NCI-H748 (cell line): ENCODE results near the gene DMRTC2.
"Not testable (repeated sequence)": the region's sequence is repeated elsewhere in the genome, so short reads cannot be mapped to it uniquely, and the experiment has no call there.

Source experiments
- DNase-seq: peaks from one replicate; lab custom pipeline; 2025; ENCODE audit not compliant: unreplicated experiment; lab: John Stamatoyannopoulos, UW

DMRTC2 gene

DNA sequence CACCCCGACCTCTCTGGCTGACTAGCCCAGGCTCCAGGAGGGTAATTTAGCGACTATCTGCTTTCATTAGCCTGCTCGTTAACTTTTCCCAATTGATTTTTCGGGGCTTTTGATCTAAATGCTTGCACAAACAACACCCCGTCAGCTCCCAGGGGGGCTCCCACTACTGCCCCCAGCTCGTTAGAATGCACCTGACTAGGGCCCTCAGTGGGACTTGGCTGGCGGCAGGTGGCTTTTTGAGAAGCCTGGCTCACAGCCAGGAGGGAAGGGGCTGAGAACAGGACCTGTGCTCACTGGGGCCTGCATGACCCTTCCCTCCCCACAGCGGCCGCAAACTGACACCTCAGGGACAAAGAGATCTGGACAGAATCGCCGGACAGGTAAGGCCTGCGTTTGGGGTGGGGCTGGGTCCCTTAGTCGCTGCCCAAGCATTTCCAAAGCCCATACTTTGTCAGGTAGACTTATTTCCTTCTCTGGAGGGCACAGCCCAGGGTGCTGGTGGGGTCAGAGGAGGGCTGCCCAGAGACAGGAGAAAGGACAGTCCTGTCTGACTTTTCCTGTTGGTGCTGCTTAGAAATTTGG lies 24.6 kb downstream of the DMRTC2 start:
- DNase-seq: peak; percentile 50

DNA sequence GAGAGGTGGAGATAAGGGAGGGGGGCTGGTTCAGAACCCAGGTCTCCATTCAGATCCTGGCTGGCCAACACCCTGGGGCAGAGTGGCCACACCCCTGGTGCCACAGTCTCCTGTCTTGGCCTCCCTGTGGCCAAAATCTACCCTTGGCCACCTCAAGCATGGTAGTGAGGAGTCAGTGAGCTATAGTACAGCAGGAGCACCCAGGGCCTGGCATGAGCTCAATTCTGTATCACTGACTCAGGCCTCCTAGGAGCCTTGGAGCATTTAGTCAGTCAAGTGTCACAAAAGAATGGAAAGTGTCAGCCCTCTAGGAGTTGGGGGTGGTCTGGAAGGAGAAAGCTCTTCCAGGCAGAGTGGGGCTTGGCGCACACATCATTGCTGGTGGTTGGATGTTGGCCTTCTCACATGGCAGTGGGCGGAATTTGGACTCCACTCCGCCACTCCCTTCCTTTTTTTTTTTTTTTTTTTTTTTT lies 25.6 kb downstream of the DMRTC2 start:
- DNase-seq: no peak

DNA sequence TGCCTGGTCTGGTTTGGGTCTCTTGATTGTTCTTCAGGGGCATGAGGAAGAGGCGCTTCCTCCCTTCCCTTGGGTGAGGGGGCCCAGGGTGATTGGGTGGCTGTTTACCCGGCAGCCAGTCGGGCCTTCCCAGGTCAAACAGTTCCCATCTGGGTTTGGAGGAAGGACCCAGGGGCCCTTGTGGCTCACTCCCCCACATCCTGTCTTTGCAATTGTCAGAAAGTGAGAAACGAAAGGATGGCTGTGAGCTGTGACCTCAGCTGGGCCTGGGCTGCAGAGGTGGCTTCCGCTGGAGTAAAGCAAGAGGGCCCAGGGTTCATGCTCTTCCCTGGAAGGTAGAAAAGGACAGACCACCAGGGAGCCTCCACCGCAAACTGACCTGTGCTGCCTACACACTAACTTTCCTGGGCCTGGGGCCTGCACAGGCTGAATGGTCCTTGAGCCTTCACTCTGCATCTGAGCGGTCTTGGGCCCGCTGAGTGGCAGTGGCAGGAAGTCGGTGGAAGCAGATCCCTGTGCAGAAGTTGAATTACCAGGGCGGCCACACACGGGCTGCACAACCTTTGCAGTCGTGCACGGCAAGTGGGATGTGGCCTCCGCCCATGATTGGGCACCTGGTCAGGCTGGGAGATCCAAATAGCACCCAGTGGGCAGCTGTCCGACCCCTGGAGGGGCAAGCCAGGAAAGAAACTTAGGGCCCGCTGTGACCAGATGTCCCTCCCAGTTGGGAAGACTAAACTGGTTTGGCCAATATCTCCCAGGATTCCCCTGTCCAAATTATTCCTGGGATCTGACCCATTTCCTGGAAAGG lies 26.9 kb downstream of the DMRTC2 start:
- DNase-seq: no peak

DNA sequence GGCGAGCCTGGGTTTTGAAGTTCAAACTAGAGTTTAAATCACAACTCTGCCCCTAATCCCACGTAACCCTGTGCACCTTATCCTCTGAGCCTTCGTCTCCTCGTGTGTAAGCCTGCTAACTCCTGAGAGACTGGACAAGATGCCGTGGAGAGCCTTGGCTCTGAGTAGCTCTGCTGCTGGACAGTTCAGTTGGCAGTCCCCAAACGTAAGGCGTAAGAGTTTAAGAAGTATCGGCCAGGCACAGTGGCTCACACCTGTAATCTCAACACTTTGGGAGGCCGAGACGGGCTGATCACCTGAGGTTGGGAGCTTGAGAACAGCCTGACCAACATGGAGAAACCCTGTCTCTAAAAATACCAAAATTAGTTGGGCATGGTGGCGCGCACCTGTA lies 27.5 kb downstream of the DMRTC2 start:
- no peak for DNase-seq

DNA sequence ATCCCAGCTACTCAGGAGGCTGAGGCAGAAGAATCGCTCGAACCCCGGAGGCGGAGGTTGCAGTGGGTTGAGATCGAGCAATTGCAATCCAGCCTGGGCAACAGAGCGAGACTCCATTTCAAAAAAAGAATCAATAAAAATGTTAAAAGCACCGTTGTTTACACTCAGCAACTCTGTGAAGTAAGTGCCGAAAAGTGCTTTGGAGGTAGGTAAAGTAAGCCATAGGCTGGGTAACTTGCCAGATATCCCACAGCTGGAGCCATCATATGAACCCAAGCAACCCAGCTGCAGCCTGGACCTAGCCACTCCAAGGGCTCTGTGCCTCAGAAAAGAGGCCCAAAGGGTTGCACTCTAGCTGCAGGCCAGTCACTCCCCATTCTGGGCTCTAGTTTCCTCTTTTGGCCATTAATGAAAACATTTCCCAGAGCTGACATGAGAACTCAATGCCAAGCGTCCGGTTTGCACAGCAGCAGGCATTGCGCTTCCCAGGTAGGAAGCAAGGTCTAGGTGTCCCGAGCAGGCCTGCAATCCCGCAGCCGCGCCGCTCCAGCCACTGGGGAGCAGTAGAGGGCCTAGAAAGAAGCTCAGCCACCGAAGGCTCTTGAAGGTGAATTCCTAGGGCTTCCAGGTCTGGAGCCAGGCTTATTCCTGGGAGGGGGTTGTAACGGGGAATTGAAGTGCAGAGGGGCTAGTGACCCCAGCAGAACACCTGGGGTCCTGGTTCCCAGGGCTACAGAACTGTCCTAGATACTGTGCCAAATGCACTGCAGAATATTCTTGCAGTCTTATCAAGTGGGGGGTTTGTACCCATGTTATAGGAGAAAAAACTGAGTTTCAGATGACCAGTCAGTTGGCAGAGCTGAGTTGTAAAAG lies 28.2 kb downstream of the DMRTC2 start:
- peak; percentile 85 for DNase-seq

DNA sequence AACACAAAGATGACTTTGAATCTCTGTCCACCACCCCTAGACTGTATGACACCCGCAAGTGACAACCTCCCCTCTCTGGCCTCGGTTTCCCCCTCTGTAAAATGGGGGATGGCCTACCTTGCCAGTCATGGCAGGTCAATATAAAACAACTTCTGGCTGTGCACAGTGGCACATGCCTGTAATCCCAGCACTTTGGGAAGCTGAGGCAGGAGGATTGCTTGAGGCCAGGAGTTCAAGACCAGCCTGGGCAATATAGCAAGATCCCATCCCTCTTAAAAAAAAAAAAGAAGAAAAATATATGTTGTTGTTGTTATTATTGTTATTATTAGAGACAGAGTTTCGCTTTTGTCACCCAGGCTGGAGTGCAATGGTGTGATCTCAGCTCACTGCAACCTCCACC lies 31.1 kb downstream of the DMRTC2 start:
- DNase-seq: not testable (repeated sequence)

DNA sequence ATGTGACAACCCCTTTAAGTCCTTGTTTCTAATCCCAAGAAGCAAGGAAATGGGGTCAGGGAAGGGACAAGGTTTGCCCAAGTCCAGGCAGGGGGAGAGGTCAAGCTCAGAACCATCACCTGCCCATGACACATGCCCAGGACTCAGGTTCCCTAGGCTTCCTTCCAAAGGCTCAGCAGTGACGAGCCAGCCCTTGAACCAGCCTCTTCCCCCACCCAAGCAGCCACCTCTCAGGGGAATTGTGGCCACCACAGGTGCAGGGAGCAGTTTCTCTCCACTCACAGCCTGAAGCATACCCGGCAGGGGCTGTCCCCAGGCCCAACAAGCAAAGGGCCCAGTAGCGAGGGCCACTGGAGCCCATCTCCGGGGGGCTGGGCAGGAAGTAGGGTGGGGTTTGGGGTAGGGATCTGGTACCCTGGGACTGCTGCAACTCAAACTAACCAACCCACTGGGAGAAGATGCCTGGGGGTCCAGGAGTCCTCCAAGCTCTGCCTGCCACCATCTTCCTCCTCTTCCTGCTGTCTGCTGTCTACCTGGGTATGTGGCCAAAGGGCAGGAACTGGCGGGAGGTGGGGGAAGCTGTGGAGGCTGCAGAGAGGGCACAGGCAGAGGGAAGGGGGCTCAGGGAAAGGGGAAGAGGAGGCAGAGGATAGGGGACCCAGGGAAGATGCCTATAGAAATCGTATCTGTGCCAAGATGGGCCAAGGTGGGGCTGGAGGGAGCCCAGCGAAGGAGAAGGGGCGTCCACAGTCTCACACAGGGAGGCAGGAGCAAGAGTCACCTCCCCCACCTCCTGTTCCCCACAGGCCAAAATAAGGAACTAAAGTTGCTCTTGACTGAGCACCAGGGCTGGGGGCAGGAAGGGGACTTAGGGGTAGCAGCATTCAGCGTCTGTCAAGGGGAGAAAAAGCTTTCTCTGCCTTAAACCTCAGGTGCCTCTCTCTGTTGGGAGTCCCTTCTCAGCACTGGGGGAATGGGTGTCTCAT lies 32.3 kb downstream of the DMRTC2 start, which contains the start of gene CD79A:
Gene CD79A, plus strand, starts transcription at position 433 of the 986 bp plus-strand sequence. Its CDS starts 26 bp downstream, at position 459.
- DNase-seq: no peak

DNA sequence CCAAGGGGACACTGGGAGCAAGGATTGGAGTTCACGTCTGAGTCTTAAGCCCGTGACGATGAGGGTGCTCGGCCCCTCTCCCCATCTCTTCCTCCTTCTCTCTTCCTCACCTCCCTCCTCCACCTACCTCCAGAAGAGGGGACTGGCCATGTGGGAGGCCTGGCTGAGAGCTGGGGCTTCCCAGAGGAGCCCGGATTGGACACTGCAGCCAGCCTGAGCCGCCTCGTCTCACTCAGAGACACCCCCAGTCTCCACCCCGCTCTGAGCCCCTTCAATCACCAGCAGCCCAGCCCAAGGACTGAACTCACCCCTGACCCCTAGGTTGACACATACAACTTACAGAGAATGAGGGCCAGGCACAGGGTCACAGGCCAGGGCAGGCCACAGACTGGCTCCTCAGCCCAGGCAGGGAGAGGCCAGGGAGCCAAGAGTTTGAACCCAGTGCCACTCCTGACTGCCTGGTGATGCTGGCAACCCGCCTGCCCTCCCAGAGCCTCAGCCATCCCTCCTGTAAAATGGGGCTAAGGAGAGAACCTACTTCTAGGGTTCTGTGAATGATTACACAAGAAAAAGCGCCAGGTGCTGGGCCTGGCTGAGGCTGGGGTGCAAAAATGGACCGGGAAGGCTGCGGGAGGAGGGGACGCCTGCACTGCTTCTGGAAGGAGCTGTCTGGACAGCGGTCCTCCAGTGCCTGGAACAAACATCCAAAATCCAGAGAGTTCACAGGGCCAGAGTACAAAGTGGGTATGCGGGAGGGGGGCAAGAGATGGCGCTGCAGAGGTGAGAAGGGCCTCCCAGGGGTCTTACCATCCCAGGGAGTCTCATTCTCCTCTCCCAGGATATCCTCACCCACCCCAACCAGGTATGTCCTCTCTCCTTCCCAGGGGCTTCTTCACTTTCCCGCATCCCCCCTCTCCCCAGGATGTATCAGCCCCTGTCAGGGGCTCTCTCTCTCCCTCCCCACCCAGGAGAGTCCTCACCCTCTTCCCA lies 33.4 kb downstream of the DMRTC2 start:
- no peak for DNase-seq

DNA sequence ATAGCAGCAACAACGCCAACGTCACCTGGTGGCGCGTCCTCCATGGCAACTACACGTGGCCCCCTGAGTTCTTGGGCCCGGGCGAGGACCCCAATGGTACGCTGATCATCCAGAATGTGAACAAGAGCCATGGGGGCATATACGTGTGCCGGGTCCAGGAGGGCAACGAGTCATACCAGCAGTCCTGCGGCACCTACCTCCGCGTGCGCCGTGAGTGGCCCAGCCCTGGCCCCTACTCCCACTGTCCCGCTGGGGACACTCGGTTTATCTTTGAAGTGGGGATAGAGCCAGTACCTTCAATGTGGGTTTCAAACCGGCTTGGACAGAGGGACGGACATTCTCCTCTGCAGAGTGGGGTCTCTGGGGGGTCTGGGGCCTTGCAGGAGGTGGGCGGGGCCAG lies 34.2 kb downstream of the DMRTC2 start:
- DNase-seq: no peak

DNA sequence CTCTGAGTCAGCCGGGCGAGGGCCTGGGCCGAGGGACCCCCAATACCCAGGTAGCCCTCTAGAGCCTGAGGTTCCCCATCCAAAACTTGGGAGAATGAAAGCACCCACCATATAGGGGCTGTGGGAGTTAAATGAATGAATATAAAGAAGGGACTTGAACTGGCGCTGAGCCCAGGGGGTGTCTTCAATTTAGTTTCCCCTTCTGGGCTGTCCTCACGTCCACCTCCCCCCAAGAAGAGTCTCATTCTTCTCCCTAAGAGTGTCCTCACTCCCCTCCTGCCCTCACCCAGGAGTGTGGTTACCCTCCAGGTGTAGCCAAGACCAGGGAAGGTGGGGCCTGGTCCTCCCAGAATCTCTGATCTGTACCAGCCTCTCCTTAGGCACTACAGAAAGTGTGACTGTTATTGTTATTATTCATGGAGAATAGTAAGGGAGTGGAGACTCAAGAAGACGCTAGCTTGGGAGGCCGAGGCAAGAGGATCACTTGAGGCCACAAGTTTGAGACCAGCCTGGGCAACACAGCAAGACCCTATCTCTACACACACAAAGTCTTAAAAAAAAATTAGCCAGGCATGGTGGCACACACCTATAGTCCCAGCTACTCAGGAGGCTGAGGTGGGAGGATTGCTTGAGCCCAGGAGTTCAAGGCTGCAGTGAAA lies 35.0 kb downstream of the DMRTC2 start:
- DNase-seq: no peak

DNA sequence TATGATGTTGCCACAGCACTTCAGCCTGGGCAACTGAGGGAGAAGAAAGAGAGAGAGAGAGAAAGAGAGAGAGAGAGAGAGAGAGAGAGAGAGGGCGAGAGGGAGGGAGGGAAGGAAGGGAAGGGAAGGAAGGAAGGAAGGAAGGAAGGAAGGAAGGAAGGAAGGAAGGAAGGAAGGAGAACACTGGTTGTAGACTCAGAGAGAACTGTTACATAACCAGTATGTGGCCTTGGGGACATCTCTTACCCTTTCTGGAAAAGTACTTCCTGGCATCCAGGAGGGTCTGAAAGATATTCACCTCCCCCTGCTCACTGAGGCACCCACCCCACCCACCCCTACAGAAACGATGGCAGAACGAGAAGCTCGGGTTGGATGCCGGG lies 35.5 kb downstream of the DMRTC2 start:
- DNase-seq: no peak

DNA sequence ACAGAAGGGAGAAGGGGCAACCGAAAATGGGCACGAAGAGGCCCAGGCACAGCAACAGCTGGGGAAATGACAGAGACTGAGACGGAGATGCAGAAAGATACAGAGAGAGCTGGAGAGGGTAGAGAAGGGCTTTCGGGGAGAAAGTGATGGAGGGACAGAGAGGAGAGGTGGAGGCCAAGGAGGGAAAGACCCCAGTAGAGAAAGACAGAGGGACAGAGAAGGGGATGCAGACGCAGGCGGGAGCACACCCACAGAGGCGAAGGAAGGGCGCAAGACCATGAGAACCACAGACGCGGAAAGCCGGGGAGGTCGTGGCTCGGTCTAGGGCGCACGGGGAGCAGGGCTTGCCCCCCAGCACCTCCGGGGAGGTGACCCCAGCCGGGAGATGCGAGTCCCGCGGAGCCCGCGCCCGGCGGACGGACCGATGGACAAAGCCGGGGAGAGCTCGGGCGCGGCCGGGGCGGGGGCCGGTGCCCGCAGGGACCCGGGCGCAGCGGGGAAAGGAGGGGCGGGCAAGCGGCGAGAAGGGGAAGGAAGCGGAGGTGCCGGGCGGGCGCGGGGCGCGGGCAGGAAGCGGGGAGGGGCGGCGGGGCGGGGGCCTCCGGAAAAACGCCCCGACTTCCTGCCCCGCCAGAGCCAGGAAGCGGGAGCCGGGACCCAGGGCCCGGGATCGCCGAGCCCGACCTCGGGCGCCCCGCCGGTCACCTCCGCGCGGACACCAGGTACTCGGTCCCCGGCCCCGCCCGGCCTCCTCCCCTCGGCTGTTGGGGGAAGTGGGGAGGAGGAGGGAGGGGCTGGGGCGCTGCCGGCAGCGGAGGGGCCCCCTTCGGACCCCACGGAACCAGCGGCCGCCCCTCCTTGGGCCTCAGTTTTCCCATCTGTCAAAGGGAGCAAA lies 38.0 kb downstream of the DMRTC2 start, which contains the start of gene ARHGEF1:
Gene ARHGEF1, plus strand, starts transcription at position 617 of the 895 bp plus-strand sequence. CDS start 4,899 bp downstream, outside the sequence.
- DNase-seq: peak; percentile 64

DNA sequence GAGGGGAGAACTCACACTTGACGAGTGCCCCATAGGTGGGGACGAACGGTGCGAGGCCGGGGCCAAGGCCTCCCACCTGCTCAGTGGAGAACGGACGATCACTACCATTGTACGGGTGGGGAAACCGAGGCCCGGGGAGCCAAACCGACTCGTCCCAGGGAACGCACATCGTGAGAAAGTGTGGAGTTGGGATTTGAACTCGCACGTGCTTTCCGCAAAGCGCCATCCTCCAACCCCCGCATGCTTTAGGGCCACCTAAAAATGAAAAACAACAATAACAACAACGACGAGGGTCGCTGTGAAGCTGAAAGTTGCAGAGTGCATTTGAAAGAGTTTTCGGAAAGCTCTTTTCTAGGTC lies 38.6 kb downstream of the DMRTC2 start:
- no peak for DNase-seq

DNA sequence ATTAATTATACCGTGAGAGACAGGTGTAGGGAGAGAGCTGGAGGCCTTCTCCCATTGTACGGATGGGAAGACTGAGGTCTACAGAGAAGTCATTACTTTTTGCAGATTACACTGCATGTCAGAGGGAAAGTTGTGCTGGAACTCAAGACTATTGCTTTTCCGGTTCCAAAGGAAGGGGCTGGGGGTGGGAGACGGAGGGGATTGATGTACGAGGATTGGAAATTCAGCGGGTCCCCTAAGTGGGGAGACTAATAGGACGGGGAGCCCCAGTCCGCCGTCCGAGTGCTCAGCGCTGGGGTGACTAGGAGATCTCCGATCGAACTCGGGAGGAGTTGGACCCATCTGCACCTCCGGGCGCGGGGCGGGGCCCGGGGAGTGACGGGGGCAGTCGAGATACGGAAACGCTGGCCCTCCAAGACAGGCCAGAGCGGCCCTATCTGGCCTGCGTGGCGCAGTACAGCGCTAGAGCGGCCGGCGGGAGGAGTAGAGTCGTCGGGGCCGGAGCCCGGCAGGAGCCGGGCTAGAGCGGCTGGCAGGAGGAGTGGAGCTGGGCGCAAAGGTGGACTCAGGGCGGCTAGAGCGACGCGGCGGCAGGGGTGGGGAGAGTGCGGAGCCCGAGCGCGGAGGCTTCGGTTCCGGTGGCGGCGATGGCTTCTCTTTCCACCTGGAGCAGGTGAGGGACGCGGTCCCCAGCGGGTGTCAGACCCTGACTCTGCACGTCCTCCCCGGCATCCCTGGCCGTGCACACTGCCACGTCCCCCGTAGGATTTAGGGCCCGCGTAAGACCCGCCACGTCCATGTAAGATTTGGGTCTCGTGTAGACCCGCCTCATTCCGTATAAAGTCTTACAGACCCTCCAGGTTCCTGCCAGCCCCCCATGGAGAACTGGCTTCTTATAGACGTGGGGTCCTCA lies 39.2 kb downstream of the DMRTC2 start:
- peak; percentile 100 for DNase-seq

DNA sequence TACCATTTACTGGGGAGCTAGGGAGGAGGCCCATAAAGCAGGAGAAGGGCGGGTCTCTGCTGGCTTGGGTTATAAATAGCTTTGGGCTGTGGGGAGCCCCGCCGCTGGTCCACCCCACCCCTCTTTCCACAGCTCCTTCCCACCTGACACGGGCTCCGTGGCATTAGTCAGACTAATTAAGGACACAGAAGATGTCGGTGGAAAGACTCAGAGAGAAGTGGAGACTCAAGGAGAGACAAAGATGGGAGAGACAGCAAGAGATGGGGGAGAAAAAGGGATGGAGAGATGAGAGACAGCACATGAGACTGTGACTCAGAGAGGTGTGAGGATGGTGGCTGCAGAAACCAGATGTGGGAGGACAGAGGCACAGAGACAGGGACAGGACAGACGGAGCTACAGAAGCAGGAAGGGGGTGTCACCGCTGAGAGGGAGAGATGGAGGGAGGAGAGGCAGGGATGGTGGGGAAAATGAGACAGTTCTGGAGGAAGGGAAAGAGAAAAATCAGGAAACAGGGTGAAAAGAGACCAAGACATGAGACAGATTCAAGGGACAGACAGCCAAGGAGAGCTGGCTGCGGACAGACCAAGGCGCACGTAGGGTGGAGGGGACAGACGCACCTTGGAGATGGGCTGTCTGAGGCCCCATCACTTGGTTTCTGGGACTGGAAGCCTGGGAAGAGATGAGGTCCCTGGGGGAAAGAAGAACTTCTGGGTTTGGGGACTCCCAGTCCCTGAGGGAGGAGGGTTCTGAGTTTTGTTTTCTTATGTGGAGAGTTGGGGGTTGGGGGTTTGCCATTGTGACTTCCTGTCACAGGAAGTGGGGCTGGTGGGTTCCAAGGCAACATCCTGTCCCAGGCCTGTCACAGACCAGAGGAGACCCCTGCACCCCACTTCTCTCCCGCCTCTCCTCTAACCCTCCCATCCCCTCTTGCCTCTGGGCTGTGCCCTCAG lies 42.2 kb downstream of the DMRTC2 start:
- no peak for DNase-seq
